Parathyroid adenoma (tissue), 2 donors: ENCODE results near the gene BMP5.

Experiments used
- H2AFZ ChIP-seq: fragments of 300-600 bp; sonication (generic); one replicate; pipeline ENCODE4 v1.7.0; 2017; ENCODE audit warnings: antibody characterized with exemption, mild to moderate bottlenecking
- H3K27ac ChIP-seq: fragments of 300-600 bp; sonication (generic); one replicate; pipeline ENCODE4 v1.7.0; 2017
- H3K27me3 ChIP-seq: fragments of 300-600 bp; sonication (generic); one replicate; pipeline ENCODE4 v1.7.0; 2017; ENCODE audit warnings: low read length; ENCODE audit not compliant: control insufficient read depth, insufficient read depth
- H3K36me3 ChIP-seq: fragments of 300-600 bp; sonication (generic); one replicate; pipeline ENCODE4 v1.7.0; 2017; ENCODE audit warnings: low read length; ENCODE audit not compliant: control insufficient read depth, insufficient read depth
- H3K4me1 ChIP-seq: fragments of 300-600 bp; sonication (generic); one replicate; pipeline ENCODE4 v1.7.0; 2017; ENCODE audit warnings: control low read depth
- H3K4me2 ChIP-seq: fragments of 300-600 bp; sonication (generic); one replicate; pipeline ENCODE4 v1.7.0; 2017; ENCODE audit warnings: low read length
- H3K4me3 ChIP-seq: fragments of 300-600 bp; sonication (generic); one replicate; pipeline ENCODE4 v1.7.0; 2017; ENCODE audit warnings: low read depth, low read length
- H3K79me2 ChIP-seq: fragments of 300-600 bp; sonication (generic); one replicate; pipeline ENCODE4 v1.7.0; 2017; ENCODE audit warnings: control low read depth
- H3K9ac ChIP-seq: fragments of 300-600 bp; sonication (generic); one replicate; pipeline ENCODE4 v1.7.0; 2017; ENCODE audit warnings: mild to moderate bottlenecking
- H3K9me3 ChIP-seq: fragments of 300-600 bp; sonication (generic); one replicate; pipeline ENCODE4 v1.7.0; 2017; ENCODE audit warnings: low read length; ENCODE audit not compliant: control insufficient read depth
- TF ChIP-seq, protein P1 (sequence below): fragments of 300-600 bp; sonication (generic); IDR thresholded peaks from one replicate; pipeline ENCODE4 v1.7.0; 2017; ENCODE audit warnings: antibody characterized with exemption, mild to moderate bottlenecking
- donor health status: primary hyperparathyroidism.

BMP5 gene

DNA sequence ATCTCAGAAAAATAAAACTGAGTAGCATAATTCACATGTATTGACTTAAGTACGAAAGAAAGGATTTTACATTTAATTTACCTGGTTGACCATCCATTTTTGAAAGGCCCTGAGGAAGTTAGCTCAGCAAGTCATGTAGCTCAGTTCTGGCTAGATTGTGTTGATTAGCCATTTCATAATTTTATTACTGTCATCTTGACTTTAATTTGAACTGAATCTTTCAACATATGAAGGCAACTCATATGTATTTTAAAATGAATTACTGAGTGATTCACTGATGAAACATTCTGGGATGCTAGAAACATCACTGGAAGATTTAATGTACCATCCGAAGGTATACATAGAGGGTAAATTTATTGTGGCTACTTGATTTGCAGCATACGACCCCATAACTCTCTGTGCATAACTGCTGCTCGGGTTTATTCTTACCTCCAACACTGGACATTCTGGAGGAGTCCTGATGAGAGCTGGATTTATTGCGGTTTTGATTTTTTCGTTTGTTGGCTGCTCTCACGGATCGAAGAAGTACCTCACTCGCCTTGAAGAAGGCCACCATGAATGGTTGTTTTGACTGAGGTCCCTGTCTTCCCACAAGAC lies 101.7 kb downstream of the BMP5 start:
- TF ChIP-seq, protein P1, sequence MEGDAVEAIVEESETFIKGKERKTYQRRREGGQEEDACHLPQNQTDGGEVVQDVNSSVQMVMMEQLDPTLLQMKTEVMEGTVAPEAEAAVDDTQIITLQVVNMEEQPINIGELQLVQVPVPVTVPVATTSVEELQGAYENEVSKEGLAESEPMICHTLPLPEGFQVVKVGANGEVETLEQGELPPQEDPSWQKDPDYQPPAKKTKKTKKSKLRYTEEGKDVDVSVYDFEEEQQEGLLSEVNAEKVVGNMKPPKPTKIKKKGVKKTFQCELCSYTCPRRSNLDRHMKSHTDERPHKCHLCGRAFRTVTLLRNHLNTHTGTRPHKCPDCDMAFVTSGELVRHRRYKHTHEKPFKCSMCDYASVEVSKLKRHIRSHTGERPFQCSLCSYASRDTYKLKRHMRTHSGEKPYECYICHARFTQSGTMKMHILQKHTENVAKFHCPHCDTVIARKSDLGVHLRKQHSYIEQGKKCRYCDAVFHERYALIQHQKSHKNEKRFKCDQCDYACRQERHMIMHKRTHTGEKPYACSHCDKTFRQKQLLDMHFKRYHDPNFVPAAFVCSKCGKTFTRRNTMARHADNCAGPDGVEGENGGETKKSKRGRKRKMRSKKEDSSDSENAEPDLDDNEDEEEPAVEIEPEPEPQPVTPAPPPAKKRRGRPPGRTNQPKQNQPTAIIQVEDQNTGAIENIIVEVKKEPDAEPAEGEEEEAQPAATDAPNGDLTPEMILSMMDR, result no peak
- Histone ChIP-seq H3K27ac (no peak overlapping the region), H3K4me1 (no peaks in the 10 kb centered on the region)

DNA sequence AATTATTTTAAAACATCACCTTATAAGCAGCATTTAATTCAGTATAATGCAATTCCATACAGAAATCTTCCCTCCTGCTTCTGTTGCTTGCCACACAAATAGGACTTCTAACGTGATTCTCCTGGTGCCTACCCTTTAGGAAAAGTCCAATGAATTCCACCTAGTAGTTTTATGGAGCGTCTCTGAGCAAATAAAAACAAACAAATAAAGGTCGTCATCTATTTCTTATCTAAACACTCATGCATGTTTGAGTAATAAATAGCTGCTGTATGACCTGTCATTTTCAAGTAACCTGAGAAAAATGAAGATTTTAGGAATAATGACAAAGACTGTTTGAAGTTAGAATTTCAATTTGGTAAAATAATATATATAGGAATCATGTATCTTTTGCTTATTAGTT lies 102.7 kb downstream of the BMP5 start:
- no peak overlapping the region for H3K9ac ChIP-seq
- no peaks in the 10 kb centered on the region for H3K79me2 ChIP-seq
- H3K9me3 ChIP-seq, result no peaks in the 10 kb centered on the region
- no peak overlapping the region for H3K4me2 ChIP-seq
- H3K4me1 ChIP-seq, result no peaks in the 10 kb centered on the region
- H2AFZ ChIP-seq, result no peak overlapping the region
- no peak overlapping the region for H3K4me3 ChIP-seq
- H3K36me3 ChIP-seq, result no peaks in the 10 kb centered on the region
- no peaks in the 10 kb centered on the region for H3K27me3 ChIP-seq
- no peak overlapping the region for H3K27ac ChIP-seq
- TF ChIP-seq, protein P1, result no peak

More for the DNA sequence above, 101.7 kb downstream of the BMP5 start:
- no peak overlapping the region for H3K4me3 ChIP-seq
- H3K36me3 ChIP-seq, result no peaks in the 10 kb centered on the region
- H3K4me2 ChIP-seq, result no peak overlapping the region
- H2AFZ ChIP-seq, result no peak overlapping the region
- H3K9me3 ChIP-seq, result no peaks in the 10 kb centered on the region
- H3K9ac ChIP-seq, result no peak overlapping the region
- no peaks in the 10 kb centered on the region for H3K27me3 ChIP-seq
- H3K79me2 ChIP-seq, result no peaks in the 10 kb centered on the region

DNA sequence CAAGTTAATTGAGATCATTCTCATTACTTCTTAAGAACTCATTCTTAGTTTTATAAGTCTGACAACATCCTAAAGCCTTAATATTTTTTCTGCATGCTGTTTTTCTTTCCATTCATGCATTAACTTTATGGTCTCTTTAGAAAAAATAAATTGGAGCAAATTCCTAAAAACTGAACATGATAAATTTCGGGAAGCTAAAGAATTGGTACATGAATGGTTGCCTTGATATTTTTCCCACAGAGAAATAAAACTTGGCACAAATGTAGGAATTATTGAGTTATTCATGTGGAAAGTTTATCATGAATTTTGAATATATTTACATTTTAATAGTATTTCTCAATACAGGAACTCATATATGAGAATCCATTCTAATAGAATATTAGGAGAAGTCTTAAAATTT lies 115.9 kb downstream of the BMP5 start:
- H3K4me3 ChIP-seq, result no peak overlapping the region
- no peaks in the 10 kb centered on the region for H3K9me3 ChIP-seq
- no peaks in the 10 kb centered on the region for H3K27me3 ChIP-seq
- H3K4me2 ChIP-seq, result no peak overlapping the region
- H2AFZ ChIP-seq, result no peak overlapping the region
- no peak overlapping the region for H3K9ac ChIP-seq
- H3K4me1 ChIP-seq, result no peaks in the 10 kb centered on the region
- H3K36me3 ChIP-seq, result no peaks in the 10 kb centered on the region
- H3K27ac ChIP-seq, result no peak overlapping the region
- TF ChIP-seq, protein P1, result no peak
- H3K79me2 ChIP-seq, result no peaks in the 10 kb centered on the region

DNA sequence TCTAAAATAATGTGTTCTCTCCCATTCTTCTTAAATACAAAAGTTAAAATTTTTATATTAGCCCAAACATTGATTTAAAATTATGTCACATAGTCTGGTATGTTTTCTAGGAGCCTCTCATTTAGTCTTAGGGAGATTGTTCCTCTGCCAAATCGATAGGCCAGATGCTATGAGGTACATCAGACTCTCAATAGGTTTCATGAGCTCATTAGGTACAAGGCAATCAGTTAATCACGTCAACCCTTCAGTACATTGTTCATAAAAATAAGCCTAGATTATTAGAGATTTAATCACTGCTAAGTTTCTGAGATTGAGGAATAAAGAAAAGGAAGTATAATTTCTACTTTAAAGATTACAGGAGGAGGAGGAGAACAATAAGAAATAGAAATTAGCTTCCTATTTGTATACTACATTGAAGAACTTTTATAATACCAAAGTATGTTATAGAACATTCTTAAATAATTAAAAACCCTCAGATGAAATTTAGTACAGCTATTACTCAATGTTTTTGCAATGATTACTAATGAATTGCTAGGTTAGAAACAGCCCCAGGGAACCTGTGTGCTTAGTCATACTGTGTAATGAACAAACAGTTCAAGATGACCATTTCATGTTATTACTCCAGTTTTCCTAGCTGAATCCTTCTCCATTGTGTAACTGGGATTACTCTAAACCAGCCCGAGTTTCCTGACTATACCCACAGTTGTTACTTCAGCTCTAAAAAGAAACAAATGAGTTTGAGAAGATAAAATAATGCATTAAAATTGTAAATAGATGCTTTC lies 117.0 kb downstream of the BMP5 start:
- no peak overlapping the region for H3K27ac ChIP-seq
- H3K36me3 ChIP-seq, result no peaks in the 10 kb centered on the region
- H3K9ac ChIP-seq, result no peak overlapping the region
- no peak overlapping the region for H3K4me3 ChIP-seq
- no peaks in the 10 kb centered on the region for H3K79me2 ChIP-seq
- H3K4me2 ChIP-seq, result no peak overlapping the region
- TF ChIP-seq, protein P1, result no peak
- H3K27me3 ChIP-seq, result no peaks in the 10 kb centered on the region
- no peaks in the 10 kb centered on the region for H3K4me1 ChIP-seq
- H2AFZ ChIP-seq, result no peak overlapping the region
- H3K9me3 ChIP-seq, result no peaks in the 10 kb centered on the region
